M059J (cell line): ENCODE data around the gene BRAF. TPM values are rescaled to one million over a fixed set of nuclear protein-coding genes. Genes with fewer than 3 reads are reported as not detected.
"Not testable (repeated sequence)": the region's sequence is repeated elsewhere in the genome, so short reads cannot be mapped to it uniquely, and the experiment has no call there.

ENCODE experiments used
- DNase-seq: peaks from one replicate; pipeline ENCODE4 v3.0.0-alpha.2; 2012; ENCODE audit warnings: low read depth
- total RNA-seq: library from RNA; depleted of rRNA; stranded (reverse); fragments of >200 nt; shearing (Covaris generic); gene quantifications from 2 replicates; pipeline ENCODE4 v1.2.3, GENCODE V29; 2014

The BRAF gene
- total RNA-seq, 1 experiment from 2014 or later, result 10.3 TPM

- DNase-seq, result no peak
Observed at GRCh38 chr7:140771826-140772225, 152.9 kb downstream of the BRAF start.

GRCh38 chr7:140769852-140770251 lies 154.9 kb downstream of the BRAF start:
- no peak for DNase-seq

- DNase-seq, result no peak
Observed at GRCh38 chr7:140767418-140767817, 157.3 kb downstream of the BRAF start.

DNA sequence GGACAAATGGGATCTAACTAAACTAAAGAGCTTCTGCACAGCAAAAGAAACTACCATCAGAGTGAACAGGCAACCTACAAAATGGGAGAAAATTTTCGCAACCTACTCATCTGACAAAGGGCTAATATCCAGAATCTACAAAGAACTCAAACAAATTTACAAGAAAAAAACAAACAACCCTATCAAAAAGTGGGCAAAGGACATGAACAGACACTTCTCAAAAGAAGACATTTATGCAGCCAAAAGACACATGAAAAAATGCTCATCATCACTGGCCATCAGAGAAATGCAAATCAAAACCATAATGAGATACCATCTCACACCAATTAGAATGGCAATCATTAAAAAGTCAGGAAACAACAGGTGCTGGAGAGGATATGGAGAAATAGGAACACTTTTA lies 159.3 kb downstream of the BRAF start:
- not testable (repeated sequence) for DNase-seq

DNA sequence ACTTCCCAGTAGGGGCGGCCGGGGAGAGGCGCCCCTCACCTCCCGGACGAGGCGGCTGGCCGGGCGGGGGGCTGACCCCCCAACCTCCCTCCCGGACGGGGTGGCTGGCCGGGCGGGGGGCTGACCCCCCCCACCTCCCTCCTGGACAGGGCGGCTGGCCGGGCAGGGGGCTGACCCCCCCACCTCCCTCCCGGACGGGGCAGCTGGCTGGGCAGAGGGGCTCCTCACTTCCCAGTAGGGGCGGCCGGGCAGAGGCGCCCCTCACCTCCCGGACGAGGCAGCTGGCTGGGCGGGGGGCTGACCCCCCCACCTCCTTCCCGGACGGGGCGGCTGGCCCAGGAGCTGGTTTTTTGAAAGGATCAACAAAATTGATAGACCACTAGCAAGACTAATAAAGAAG lies 161.6 kb downstream of the BRAF start:
- DNase-seq, result not testable (repeated sequence)

- DNase-seq, result not testable (repeated sequence)
Observed at GRCh38 chr7:140761375-140761774, 163.4 kb downstream of the BRAF start.

DNA sequence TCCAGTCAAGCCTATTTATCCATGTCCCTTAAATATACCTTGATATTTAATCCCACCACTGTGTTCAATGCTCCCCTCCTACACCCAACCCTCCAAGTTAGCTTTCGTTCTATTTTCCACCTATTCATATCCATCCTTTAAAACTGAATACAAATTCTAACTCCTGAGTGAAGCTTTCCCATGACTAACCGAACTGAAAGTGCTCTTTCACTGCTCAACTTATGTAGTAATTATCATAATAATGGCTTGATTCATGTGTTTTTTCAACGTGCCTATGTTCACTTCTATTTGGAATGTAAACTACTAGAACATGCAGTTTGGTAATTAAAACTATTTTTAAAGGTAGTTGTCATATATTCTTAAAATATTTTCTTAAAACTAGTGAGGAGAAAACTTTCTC lies 170.2 kb downstream of the BRAF start:
- DNase-seq, result no peak

GRCh38 chr7:140752533-140752932 lies 172.2 kb downstream of the BRAF start:
- DNase-seq, result no peak

- DNase-seq, result no peak
Observed at GRCh38 chr7:140746751-140747150, 178.0 kb downstream of the BRAF start.

DNA sequence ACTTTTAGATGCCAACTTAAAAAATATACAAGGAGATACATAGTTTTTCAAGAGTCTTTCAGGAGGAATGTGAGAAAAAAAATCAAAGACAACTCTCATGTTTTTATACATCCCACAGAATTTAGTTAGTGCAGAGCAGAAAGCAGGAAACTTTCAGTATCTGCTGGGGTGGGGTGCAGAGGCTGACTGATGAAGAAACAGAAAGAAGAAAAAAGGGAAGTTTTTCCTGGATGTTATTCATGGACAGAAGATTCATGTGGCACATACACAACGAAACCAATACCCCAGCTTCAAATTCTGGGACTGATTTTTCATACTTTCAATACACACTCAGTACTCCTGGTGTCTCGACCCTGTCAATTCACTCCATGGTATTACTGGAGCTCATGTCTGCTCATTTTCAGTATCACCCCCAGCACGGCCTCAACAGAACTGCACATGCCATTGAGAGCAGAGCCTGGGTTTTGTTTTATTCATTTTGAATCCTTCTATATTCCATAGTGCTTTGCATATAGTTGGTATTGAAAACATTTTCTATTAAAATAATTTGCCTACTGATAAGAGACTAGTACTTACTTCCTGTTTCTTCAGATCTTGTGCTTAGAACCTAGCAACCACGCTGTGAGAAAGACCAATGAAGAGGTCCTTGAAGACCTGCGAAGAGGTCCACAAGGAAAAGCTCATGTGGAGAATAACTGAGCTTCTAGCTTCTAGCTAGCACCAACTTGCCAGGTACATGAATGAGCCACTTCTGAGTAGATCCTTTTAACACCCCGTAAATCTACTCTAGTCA lies 179.3 kb downstream of the BRAF start:
- no peak for DNase-seq

- DNase-seq, result no peak
Observed at GRCh38 chr7:140744005-140744404, 180.7 kb downstream of the BRAF start.

DNA sequence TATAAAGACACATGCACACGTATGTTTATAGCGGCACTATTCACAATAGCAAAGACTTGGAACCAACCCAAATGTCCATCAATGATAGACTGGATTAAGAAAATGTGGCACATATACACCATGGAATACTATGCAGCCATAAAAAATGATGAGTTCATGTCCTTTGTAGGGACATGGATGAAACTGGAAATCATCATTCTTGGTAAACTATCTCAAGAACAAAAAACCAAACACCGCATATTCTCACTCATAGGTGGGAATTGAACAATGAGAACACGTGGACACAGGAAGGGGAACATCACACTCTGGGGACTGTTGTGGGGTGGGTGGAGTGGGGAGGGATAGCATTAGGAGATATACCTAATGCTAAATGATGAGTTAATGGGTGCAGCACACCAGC lies 181.5 kb downstream of the BRAF start:
- not testable (repeated sequence) for DNase-seq

GRCh38 chr7:140738280-140738679 lies 186.4 kb downstream of the BRAF start:
- DNase-seq, result no peak

GRCh38 chr7:140734729-140735128 lies 190.0 kb downstream of the BRAF start:
- DNase-seq, result no peak

DNA sequence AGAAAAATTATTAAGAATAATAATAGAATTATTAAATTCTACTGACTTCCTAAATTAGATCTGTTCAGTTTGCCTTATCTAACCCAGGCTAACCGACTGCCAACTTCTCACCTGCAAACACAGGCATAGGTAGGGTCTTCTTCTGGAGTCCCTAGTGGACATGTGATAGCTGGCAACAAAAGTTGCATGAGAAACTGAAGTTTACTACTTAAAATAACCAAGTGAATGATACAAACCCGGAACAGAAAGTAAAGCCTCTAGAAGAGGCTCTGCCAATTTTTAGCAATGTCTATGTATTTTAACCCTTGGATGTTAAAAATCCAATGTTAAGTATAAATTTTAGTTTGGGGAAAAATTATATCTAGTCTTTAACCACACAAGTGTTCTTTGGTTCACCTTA lies 190.6 kb downstream of the BRAF start:
- DNase-seq, result no peak

- no peak for DNase-seq
Observed at GRCh38 chr7:140732416-140732815, 192.3 kb downstream of the BRAF start.

- DNase-seq, result peak; percentile 25
Observed at GRCh38 chr7:140726281-140726680, 198.4 kb downstream of the BRAF start.

GRCh38 chr7:140724706-140725105 lies 200.0 kb downstream of the BRAF start:
- no peak for DNase-seq

DNA sequence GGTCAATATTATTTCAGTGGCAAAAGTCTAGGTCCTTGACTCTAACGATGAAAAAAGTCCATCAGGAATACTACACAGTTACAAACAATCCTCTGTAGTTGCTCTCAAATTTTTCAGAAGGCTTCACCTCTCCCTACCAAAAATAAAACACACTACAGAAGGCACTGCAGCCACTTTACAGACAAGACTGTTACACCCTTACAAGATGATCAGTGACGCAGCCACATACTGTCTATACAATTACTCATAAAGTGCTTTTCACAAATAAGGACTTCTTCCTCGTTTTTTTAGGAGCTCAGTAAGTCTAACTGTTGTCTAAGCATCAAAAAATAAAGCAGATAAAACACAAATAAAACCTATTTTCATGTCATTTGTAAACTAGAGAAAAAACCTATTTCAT lies 201.2 kb downstream of the BRAF start:
- no peak for DNase-seq

DNA sequence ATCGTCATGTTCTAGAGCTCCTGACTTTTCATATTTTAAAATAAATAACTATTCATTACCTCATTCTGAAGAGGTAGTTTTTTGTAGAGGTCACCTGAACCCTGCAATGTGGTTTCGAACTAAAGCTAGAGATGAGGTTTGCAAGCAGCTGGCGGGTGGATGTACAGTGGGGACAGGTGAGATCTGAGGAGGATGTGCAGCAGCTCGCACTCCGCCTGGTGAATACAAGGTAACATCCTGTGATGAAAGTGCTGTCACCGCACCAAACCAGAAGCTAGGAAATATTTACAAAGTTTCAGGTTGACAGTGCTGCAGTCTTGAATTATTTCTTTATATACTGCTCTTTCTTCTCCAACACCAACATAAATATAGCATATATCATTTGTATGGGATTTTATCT lies 201.7 kb downstream of the BRAF start:
- no peak for DNase-seq

DNA sequence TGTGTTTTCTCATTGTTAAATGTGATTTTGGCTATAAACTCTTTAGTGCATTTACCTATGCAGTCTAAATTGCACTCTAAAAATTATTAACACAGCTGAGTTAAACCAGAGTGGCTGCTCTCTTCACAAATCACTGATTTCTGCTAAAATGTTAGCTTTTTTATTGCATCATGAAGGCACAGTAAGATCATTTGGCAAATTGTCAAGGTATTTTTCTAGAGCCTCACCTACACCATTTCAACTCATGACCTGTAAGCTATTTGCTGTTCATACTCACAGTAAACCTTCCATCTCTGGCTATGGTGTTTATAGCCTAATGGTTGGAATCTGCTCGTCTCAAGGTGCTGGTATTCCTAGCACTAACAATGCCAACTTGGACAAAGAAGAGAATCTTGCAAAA lies 202.5 kb downstream of the BRAF start:
- no peak for DNase-seq

- peak; percentile 10 for DNase-seq
Observed at GRCh38 chr7:140719721-140720120, 205.0 kb downstream of the BRAF start.

DNA sequence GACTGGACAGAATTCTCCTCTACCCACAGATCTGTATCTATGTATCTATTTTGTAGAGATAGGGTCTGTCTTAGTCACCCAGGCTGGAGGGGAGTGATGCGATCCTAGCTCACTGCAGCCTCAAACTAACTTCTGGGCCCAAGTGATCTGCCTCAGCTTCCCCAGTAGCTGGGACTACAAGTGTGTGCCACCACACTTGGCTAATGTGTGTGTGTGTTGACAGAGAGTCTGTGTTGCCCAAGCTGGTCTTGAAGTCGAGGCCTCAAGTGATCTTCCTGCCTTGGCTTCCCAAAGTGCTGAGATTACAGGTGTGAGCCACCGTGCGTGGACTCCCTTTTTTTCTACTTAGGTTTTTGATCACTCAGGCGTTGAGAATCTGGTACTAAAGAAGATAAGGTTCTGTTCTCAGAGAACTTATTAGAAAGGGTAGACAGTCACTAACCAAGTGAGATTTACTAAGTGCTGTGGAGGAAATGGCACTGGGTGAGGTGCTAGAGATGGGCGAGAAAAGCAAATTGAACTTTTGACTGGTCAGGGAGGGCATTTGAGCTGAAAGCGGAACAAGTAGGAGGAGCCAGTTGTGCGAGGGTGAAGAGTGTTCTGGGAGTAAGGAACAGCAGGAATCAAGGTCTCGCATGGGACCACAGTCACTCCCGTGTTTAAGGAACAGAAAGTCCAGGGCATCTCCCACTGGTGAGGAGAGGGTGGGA lies 210.2 kb downstream of the BRAF start:
- DNase-seq, result no peak
